ENCODE measurements around the gene JOSD2.

Gene JOSD2

DNA sequence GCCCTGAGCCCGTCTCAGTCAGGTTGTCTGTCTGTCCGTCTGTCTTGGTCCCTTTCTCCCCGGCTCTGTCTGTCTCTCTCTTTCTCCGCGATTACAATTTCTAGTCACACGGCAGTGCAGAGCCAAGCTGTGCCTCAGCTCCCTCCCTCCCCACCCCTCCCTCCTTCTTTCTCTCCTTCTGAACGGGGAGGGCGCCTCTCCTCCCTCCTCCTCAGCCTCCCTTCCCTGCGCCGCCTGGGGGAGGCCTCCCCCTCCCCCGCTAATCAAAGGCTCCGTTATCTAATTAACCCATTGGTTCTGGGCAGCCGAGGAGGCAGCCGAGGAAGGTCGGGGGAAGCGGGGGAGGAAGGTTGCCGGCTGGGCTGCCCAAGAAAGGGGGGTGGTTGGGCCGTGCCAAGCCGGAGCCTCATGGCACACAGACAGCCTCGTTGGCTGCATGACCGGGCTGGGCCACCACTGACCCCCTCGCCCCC is 40.8 kb upstream of the JOSD2 start:
- no peak overlapping the region for H3K4me3 ChIP-seq (ENCODE audit: low read depth, low read length)
- TF ChIP-seq, protein P1, sequence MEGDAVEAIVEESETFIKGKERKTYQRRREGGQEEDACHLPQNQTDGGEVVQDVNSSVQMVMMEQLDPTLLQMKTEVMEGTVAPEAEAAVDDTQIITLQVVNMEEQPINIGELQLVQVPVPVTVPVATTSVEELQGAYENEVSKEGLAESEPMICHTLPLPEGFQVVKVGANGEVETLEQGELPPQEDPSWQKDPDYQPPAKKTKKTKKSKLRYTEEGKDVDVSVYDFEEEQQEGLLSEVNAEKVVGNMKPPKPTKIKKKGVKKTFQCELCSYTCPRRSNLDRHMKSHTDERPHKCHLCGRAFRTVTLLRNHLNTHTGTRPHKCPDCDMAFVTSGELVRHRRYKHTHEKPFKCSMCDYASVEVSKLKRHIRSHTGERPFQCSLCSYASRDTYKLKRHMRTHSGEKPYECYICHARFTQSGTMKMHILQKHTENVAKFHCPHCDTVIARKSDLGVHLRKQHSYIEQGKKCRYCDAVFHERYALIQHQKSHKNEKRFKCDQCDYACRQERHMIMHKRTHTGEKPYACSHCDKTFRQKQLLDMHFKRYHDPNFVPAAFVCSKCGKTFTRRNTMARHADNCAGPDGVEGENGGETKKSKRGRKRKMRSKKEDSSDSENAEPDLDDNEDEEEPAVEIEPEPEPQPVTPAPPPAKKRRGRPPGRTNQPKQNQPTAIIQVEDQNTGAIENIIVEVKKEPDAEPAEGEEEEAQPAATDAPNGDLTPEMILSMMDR (IDR thresholded peaks at IDR 0.05; ENCODE audit: low read depth, low read length, missing control alignments): no peak
- no peak for DNase-seq (ENCODE audit: low read depth)
- in situ Hi-C loops (cut with HindIII; ENCODE audit: low sequenced_read_pairs): no loop called here

DNA sequence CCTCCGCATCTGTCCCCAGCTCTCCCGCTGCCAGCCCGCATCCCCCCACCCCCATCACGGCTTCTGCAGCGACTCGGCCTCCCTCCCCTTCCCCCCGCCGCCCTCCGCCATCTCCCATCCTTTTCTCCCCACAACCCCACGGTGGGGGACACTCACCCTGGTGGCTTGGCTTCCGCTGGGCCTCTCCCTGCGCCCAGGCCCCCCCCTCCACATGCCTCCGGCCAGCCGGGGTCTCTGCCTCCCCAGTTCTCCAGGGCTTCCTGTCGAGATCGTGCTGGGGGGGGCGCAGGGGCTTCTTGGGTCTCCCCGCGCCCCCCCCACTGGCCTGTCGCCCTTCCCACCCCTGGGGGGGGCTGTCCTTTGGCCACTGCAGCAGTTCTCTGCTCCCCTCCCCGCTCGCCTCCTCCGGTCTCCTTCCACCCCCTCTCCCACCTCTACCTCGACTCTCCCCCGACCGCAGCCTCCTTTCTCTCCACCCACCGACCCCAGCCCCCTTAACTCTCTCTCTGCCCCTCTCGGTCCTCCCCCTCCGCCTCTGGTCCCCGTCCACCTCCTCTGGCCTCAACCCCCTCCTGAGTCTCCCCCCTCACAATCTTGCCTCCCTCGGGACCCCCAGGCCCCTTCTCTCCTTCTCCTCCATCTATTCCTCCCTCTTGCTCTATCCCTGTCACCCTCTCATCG is 40.2 kb upstream of the JOSD2 start:
- TF ChIP-seq, protein P1 (IDR thresholded peaks at IDR 0.05; ENCODE audit: low read depth, low read length, missing control alignments): no peak
- DNase-seq (ENCODE audit: low read depth): no peak
- in situ Hi-C loops (cut with HindIII; ENCODE audit: low sequenced_read_pairs): no loop called here
- no peak overlapping the region for H3K4me3 ChIP-seq (ENCODE audit: low read depth, low read length)

DNA sequence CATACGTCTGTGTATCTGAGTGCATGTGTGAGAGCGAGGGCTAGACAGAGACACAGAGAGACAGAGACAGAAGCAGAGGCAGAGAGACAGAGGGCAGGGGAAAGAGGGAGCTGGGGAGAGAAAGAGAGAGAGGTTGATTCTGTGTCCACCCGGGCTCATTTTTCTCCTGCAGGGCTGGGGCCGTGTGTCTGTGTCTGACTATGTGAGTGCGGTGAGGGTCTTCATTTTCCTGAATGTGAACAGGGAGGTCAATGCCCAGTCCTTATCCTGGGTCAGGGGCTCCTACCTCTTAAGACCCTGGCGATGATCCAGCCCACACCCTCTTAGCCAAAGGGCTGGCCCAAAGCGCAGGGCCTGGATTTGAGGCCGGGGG is 39.6 kb upstream of the JOSD2 start:
- in situ Hi-C loops (cut with HindIII; ENCODE audit: low sequenced_read_pairs): no loop called here
- TF ChIP-seq, protein P1 (IDR thresholded peaks at IDR 0.05; ENCODE audit: low read depth, low read length, missing control alignments): no peak
- no peak for DNase-seq (ENCODE audit: low read depth)
- H3K4me3 ChIP-seq (ENCODE audit: low read depth, low read length): no peak overlapping the region

GRCh38 chr19:50549927-50550593 is 39.1 kb upstream of the JOSD2 start:
- H3K4me3 ChIP-seq (ENCODE audit: low read depth, low read length): no peak overlapping the region
- in situ Hi-C loops (cut with HindIII; ENCODE audit: low sequenced_read_pairs): no loop called here

GRCh38 chr19:50549059-50549926 is 38.3 kb upstream of the JOSD2 start:
- TF ChIP-seq, protein P1 (IDR thresholded peaks at IDR 0.05; ENCODE audit: low read depth, low read length, missing control alignments): no peak
- H3K4me3 ChIP-seq (ENCODE audit: low read depth, low read length): no peak overlapping the region
- in situ Hi-C loops (cut with HindIII; ENCODE audit: low sequenced_read_pairs): no loop called here
- DNase-seq (ENCODE audit: low read depth): no peak

More at GRCh38 chr19:50549927-50550593, 39.1 kb upstream of the JOSD2 start:
- no peak for DNase-seq (ENCODE audit: low read depth)
- TF ChIP-seq, protein P1 (IDR thresholded peaks at IDR 0.05; ENCODE audit: low read depth, low read length, missing control alignments): no peak

Measured in astrocyte of the cerebellum (primary cell).